ENCODE measurements around the gene ARHGAP9. TPM values are rescaled to one million over a fixed set of nuclear protein-coding genes. Genes with fewer than 3 reads are reported as not detected.
"Not testable (repeated sequence)": the region's sequence is repeated elsewhere in the genome, so short reads cannot be mapped to it uniquely, and the experiment has no call there.

ARHGAP9 gene
- polyA plus RNA-seq, 1 donor, result 4.2 TPM

GRCh38 chr12:57459055-57459749, 20.5 kb downstream of the ARHGAP9 start:
- peak; percentile 90 for DNase-seq (ENCODE audit: low read depth)

GRCh38 chr12:57458665-57459054, 21.0 kb downstream of the ARHGAP9 start:
- no peak for DNase-seq (ENCODE audit: low read depth)

- DNase-seq (ENCODE audit: low read depth), result no peak
These were observed 22.8 kb downstream of the ARHGAP9 start for GRCh38 chr12:57456737-57457490.

GRCh38 chr12:57456145-57456700, 23.4 kb downstream of the ARHGAP9 start:
- no peak for DNase-seq (ENCODE audit: low read depth)

GRCh38 chr12:57455374-57456144, 24.1 kb downstream of the ARHGAP9 start:
- DNase-seq (ENCODE audit: low read depth), result no peak

GRCh38 chr12:57454566-57455373, 24.9 kb downstream of the ARHGAP9 start, which contains the start of gene INHBE:
Gene INHBE, plus strand, starts transcription at chr12:57455307. Its CDS starts 230 bp downstream, at chr12:57455537.
- DNase-seq (ENCODE audit: low read depth), result no peak

GRCh38 chr12:57454213-57454565, 25.5 kb downstream of the ARHGAP9 start:
- no peak for DNase-seq (ENCODE audit: low read depth)

GRCh38 chr12:57452937-57453509, 26.6 kb downstream of the ARHGAP9 start:
- no peak for DNase-seq (ENCODE audit: low read depth)

- DNase-seq (ENCODE audit: low read depth), result no peak
These were observed 27.3 kb downstream of the ARHGAP9 start for GRCh38 chr12:57452181-57452936.

GRCh38 chr12:57451233-57451778, 28.4 kb downstream of the ARHGAP9 start:
- no peak for DNase-seq (ENCODE audit: low read depth)

GRCh38 chr12:57450057-57450456, 29.6 kb downstream of the ARHGAP9 start:
- DNase-seq (ENCODE audit: low read depth), result no peak

- DNase-seq (ENCODE audit: low read depth), result no peak
These were observed 30.3 kb downstream of the ARHGAP9 start for GRCh38 chr12:57449375-57449774.

GRCh38 chr12:57448669-57449068, 31.0 kb downstream of the ARHGAP9 start:
- DNase-seq (ENCODE audit: low read depth), result no peak

GRCh38 chr12:57446292-57446960, 33.2 kb downstream of the ARHGAP9 start:
- DNase-seq (ENCODE audit: low read depth), result no peak

- no peak for DNase-seq (ENCODE audit: low read depth)
These were observed 34.9 kb downstream of the ARHGAP9 start for GRCh38 chr12:57444744-57445143.

GRCh38 chr12:57444337-57444736, 35.3 kb downstream of the ARHGAP9 start:
- not testable (repeated sequence) for DNase-seq (ENCODE audit: low read depth)

- DNase-seq (ENCODE audit: low read depth), result no peak
These were observed 37.7 kb downstream of the ARHGAP9 start for GRCh38 chr12:57441846-57442427.

- not testable (repeated sequence) for DNase-seq (ENCODE audit: low read depth)
These were observed 38.3 kb downstream of the ARHGAP9 start for GRCh38 chr12:57441393-57441792.

GRCh38 chr12:57439762-57440266, 39.9 kb downstream of the ARHGAP9 start:
- DNase-seq (ENCODE audit: low read depth), result no peak
